ENCODE data around the gene NDST1.

DNA sequence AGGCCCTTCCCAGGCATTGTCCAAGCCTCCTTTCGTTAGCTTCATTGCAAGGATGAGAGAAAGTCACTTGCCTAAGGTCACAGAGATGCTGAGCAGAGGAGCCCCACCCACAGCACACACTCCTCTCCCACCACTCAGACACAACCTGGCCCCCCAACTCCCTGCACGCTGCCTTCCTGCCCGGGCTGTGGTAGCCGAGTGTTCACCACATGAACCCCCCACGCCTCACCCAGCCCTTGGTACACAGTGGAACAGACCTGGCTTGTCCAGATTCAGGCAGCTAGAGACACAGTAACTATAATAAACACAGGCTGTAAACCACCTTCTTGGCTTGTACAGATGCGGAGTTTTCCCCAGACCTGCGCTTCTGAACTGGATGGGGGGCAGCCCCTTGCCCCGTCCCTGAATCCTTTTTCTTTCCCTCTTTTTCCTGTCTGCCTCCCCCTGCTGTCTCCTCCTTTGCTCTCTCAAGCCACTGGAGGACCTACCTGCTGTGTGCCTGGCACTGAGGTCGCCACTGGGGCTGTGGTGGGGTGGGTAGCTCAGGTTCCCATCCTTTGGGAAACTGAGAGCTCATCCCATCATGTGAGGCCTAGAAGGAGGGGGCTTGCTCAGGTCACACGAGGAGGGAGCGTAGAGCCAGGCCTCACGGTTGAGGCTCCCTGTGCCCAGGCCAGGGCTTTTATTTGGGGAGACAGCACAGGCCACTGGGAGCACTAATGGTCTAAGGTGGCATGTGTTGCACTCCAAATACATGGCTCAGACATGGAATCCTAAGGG lies 76.8 kb downstream of the NDST1 start:
- TF ChIP-seq EZH2 (IDR thresholded peaks at IDR 0.05; ENCODE audit: insufficient read depth, poor library complexity, severe bottlenecking): no peak
- TF ChIP-seq EZH2phosphoT487 (IDR thresholded peaks at IDR 0.05; ENCODE audit: insufficient read depth, low read depth): no peak

All from GM23248 (cell line).